A673 (cell line): ENCODE results near the gene RER1.

Experiments
- CTCF ChIP-seq: fragments of 300-800, 200-600 bp; sonication (generic); conservative IDR thresholded peaks from 2 replicates; pipeline ENCODE4 v1.5.1; 2017; ENCODE audit warnings: low read depth, mild to moderate bottlenecking, antibody characterized with exemption, low read length, moderate library complexity, mixed read lengths
- EZH2 ChIP-seq: fragments of 200-600 bp; sonication (generic); IDR thresholded peaks from 2 replicates; pipeline ENCODE4 v1.6.1; 2017; ENCODE audit warnings: borderline replicate concordance, low read depth, mild to moderate bottlenecking, mixed read lengths, antibody characterized with exemption, low read length; ENCODE audit not compliant: poor library complexity, severe bottlenecking

GRCh38 chr1:2381741-2382620, 9.7 kb upstream of the RER1 start:
- TF ChIP-seq CTCF (peak; percentile 96), EZH2 (no peak)
